Measurements from ENCODE around the gene MYBPC2. TPM values are rescaled to one million over a fixed set of nuclear protein-coding genes. Genes with fewer than 3 reads are reported as not detected.

MYBPC2 gene
- total RNA-seq, 4 donors from 2014 or later = 0.21 TPM; not detected in 3

DNA sequence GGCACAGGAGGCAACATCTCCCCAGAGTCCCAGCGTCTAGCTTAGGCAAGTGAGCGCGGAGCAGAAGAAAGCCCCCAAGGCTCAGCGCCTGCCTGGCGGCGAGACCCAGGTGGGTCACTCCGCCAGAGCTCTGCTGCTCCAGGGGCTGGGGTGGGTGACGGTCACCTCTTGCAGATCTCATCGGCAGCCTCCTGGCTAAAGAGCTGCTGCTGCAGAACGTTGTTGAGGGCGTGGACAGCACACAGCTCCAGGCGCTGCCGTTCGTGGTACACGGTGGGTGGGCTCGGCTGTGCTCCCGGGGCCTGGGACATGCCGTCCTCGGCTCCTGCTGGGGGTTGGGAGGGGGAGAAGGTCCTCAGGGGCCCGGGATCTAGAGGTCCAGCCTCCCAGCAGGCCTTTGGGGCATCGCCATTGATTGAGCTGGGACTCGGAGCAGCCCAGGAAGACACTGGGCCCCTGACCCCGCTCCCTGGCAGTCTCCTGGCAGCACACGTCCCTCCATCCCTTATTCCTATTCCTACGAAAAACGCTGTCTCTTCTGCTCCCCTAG lies 77.5 kb downstream of the MYBPC2 start:
- peaks cover 0 to 21% (median 0%) of the 10 kb centered on the region in 3 donors for H3K36me3 ChIP-seq
- no peaks in the 10 kb centered on the region for H3K9me3 ChIP-seq
- TF ChIP-seq POLR2A (IDR thresholded peaks at IDR 0.05) = no peak
- TF ChIP-seq EP300 (IDR thresholded peaks at IDR 0.05) = no peak
- TF ChIP-seq, protein P1, sequence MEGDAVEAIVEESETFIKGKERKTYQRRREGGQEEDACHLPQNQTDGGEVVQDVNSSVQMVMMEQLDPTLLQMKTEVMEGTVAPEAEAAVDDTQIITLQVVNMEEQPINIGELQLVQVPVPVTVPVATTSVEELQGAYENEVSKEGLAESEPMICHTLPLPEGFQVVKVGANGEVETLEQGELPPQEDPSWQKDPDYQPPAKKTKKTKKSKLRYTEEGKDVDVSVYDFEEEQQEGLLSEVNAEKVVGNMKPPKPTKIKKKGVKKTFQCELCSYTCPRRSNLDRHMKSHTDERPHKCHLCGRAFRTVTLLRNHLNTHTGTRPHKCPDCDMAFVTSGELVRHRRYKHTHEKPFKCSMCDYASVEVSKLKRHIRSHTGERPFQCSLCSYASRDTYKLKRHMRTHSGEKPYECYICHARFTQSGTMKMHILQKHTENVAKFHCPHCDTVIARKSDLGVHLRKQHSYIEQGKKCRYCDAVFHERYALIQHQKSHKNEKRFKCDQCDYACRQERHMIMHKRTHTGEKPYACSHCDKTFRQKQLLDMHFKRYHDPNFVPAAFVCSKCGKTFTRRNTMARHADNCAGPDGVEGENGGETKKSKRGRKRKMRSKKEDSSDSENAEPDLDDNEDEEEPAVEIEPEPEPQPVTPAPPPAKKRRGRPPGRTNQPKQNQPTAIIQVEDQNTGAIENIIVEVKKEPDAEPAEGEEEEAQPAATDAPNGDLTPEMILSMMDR (IDR thresholded peaks at IDR 0.05) = no peak
- 40 to 49% methylated on average over 15 to 19 of the region's 26 CpGs for WGBS, 2 donors
- DNase-seq (ENCODE audit: low spot score in 2 of 2) = no peak
- H3K4me1 ChIP-seq = peaks cover 0 to 34% (median 10%) of the 10 kb centered on the region in 4 donors
- no peaks in the 10 kb centered on the region for H3K27me3 ChIP-seq
- H3K4me3 ChIP-seq = peak overlapping the region; percentile 60 to 92 (median 75)
- H3K27ac ChIP-seq = peak overlapping the region; percentile 49 to 92 (median 88)

DNA sequence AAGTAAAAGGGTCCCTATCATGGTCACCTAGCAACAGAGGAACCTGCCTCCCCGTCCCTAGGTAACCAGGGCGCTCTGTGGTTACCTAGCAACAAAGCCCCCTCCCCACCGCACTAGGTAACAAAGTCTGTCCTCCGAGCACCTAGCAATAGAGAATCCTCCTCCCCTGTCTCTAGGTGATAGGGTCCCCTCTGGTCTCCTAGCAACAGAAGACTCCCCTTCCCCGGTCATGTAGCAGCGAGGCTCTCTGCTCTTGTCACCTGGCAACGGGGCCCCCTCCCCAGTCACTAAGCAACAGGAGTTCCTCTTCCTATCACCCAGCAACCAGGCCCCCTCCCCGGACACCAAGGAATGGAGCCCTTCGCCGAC lies 78.0 kb downstream of the MYBPC2 start:
- peak overlapping the region; percentile 60 to 92 (median 75) for H3K4me3 ChIP-seq
- TF ChIP-seq, protein P1 (IDR thresholded peaks at IDR 0.05) = no peak
- TF ChIP-seq POLR2A (IDR thresholded peaks at IDR 0.05) (no peak), EP300 (IDR thresholded peaks at IDR 0.05) (no peak)
- peak overlapping the region; percentile 49 to 92 (median 88) for H3K27ac ChIP-seq
- no peaks in the 10 kb centered on the region for H3K9me3 ChIP-seq
- no peak for DNase-seq (ENCODE audit: low spot score in 2 of 2)
- 7% methylated on average over 10 of the region's 10 CpGs for WGBS, 2 donors
- H3K4me1 ChIP-seq = peaks cover 0 to 34% (median 10%) of the 10 kb centered on the region in 4 donors
- peaks cover 0 to 16% (median 0%) of the 10 kb centered on the region in 3 donors for H3K36me3 ChIP-seq
- no peaks in the 10 kb centered on the region for H3K27me3 ChIP-seq

GRCh38 chr19:50511069-50511822 lies 78.6 kb downstream of the MYBPC2 start, which contains the start of gene JOSD2:
Gene JOSD2 (minus strand): TSS chr19:50511191. CDS start chr19:50510431, 760 bp downstream.
- peak within 1 kb of the TSS; percentile 60 to 92 (median 75) for H3K4me3 ChIP-seq
- H3K9me3 ChIP-seq = no peaks in the 10 kb centered on the region
- H3K4me1 ChIP-seq = peaks cover 0 to 34% (median 10%) of the 10 kb centered on the region in 4 donors
- peak within 1 kb of the TSS; percentile 49 to 92 (median 88) for H3K27ac ChIP-seq
- TF ChIP-seq EP300 (IDR thresholded peaks at IDR 0.05) (peak; percentile 93 to 97), POLR2A (IDR thresholded peaks at IDR 0.05) (peak; percentile 12 to 57)
- TF ChIP-seq, protein P1 (IDR thresholded peaks at IDR 0.05) = peak in 2 of 5 experiments; percentile 22 to 54
- peaks cover 0 to 10% (median 0%) of the 10 kb centered on the region in 3 donors for H3K36me3 ChIP-seq
- 1 to 2% methylated on average over 51 to 69 of the region's 69 CpGs for WGBS, 2 donors
- peak; percentile 97 to 98 for DNase-seq (ENCODE audit: low spot score in 2 of 2)
- H3K27me3 ChIP-seq = no peaks in the 10 kb centered on the region

- Histone ChIP-seq H3K27ac (peak overlapping the region in 2 of 4 donors; percentile 90 to 92), H3K4me3 (peak overlapping the region in 1 of 4 donors; percentile 92), H3K9me3 (no peaks in the 10 kb centered on the region), H3K4me1 (peaks cover 0 to 34% (median 10%) of the 10 kb centered on the region in 4 donors), H3K27me3 (no peaks in the 10 kb centered on the region), H3K36me3 (peaks cover 0 to 8% (median 0%) of the 10 kb centered on the region in 3 donors)
- TF ChIP-seq POLR2A (IDR thresholded peaks at IDR 0.05) = no peak
- no peak for TF ChIP-seq EP300 (IDR thresholded peaks at IDR 0.05)
- TF ChIP-seq, protein P1 (IDR thresholded peaks at IDR 0.05) = no peak
- no peak for DNase-seq (ENCODE audit: low spot score in 2 of 2)
- WGBS, 2 donors = 85 to 88% methylated on average over 26 to 36 of the region's 36 CpGs
Observed at GRCh38 chr19:50512112-50512998, 79.7 kb downstream of the MYBPC2 start.

Measured in tibial nerve (tissue), 4 donors.